Measurements from ENCODE around the gene VPS33A. TPM values are rescaled to one million over a fixed set of nuclear protein-coding genes. Genes with fewer than 3 reads are reported as not detected.

The VPS33A gene
- polyA plus RNA-seq (2011; rRNA removed) (22.7 and 23.5 TPM in 2 replicates), polyA minus RNA-seq (2011; rRNA and poly(A)+ RNA removed) (10.3 and 12.4 TPM in 2 replicates)

GRCh38 chr12:122266230-122266901, at the start of gene VPS33A:
VPS33A (minus strand) TSS chr12:122266494; CDS start chr12:122266408, 86 bp downstream.
- Histone ChIP-seq H3K4me3 (ENCODE audit: low read depth, low read length) (peak within 1 kb of the TSS; percentile 93), H3K9me3 (ENCODE audit: control insufficient read depth, insufficient read depth, low read length) (peaks cover 3% of the 10 kb centered on the region; the same call in 1 of the 2 replicates), H3K27ac (ENCODE audit: low read depth, low read length) (peak within 1 kb of the TSS; percentile 84), H3K27me3 (ENCODE audit: control insufficient read depth, insufficient read depth, low read length) (no peaks in the 10 kb centered on the region)
- no peak for TF ChIP-seq CTCF (IDR thresholded peaks at IDR 0.05; ENCODE audit: low read depth, low read length)
- POLR2A ChIA-PET = interaction anchor here (0.6 to 0.7 kb wide), 5 partner anchors 29 to 546 kb away, joined by 3 to 6 read pairs (median 4); no protein-coding TSS in a partner anchor
- CTCF ChIA-PET = interaction anchor here (0.6 kb wide), 1 partner anchor 230 kb away, joined by 8 read pairs; no protein-coding TSS in a partner anchor
- peak; percentile 99 for DNase-seq (ENCODE audit: low read depth, low spot score)

GRCh38 chr12:122312926-122313325, 46.6 kb upstream of the VPS33A start:
- no peak overlapping the region for H3K4me3 ChIP-seq (ENCODE audit: low read depth, low read length)
- no peak for DNase-seq (ENCODE audit: low read depth, low spot score)
- ChIA-PET CTCF (interaction anchor here (0.7 to 1.1 kb wide), 2 partner anchors 10 to 23 kb away, joined by 3 read pairs; no protein-coding TSS in a partner anchor), POLR2A (no interaction called here)
- no peak for TF ChIP-seq CTCF (IDR thresholded peaks at IDR 0.05; ENCODE audit: low read depth, low read length)
- H3K9me3 ChIP-seq (ENCODE audit: control insufficient read depth, insufficient read depth, low read length) = no peaks in the 10 kb centered on the region
- H3K27me3 ChIP-seq (ENCODE audit: control insufficient read depth, insufficient read depth, low read length) = no peaks in the 10 kb centered on the region
- no peak overlapping the region for H3K27ac ChIP-seq (ENCODE audit: low read depth, low read length)

- ChIA-PET CTCF (interaction anchor here (1.0 kb wide), 1 partner anchor 44 kb away, joined by 5 read pairs; no protein-coding TSS in a partner anchor), POLR2A (no interaction called here)
- no peaks in the 10 kb centered on the region for H3K27me3 ChIP-seq (ENCODE audit: control insufficient read depth, insufficient read depth, low read length)
- DNase-seq (ENCODE audit: low read depth, low spot score) = no peak
- no peak overlapping the region for H3K4me3 ChIP-seq (ENCODE audit: low read depth, low read length)
- H3K27ac ChIP-seq (ENCODE audit: low read depth, low read length) = no peak overlapping the region
- no peaks in the 10 kb centered on the region for H3K9me3 ChIP-seq (ENCODE audit: control insufficient read depth, insufficient read depth, low read length)
- TF ChIP-seq CTCF (IDR thresholded peaks at IDR 0.05; ENCODE audit: low read depth, low read length) = no peak
Measured at GRCh38 chr12:122311696-122312095, 45.4 kb upstream of the VPS33A start.

GRCh38 chr12:122310626-122311333, 44.5 kb upstream of the VPS33A start:
- ChIA-PET POLR2A (no interaction called here), CTCF (interaction anchor here (1.0 to 1.1 kb wide), 2 partner anchors 26 to 45 kb away, joined by 3 to 4 read pairs; no protein-coding TSS in a partner anchor)
- DNase-seq (ENCODE audit: low read depth, low spot score) = no peak
- Histone ChIP-seq H3K9me3 (ENCODE audit: control insufficient read depth, insufficient read depth, low read length) (no peaks in the 10 kb centered on the region), H3K4me3 (ENCODE audit: low read depth, low read length) (no peak overlapping the region), H3K27me3 (ENCODE audit: control insufficient read depth, insufficient read depth, low read length) (no peaks in the 10 kb centered on the region), H3K27ac (ENCODE audit: low read depth, low read length) (no peak overlapping the region)
- no peak for TF ChIP-seq CTCF (IDR thresholded peaks at IDR 0.05; ENCODE audit: low read depth, low read length)

Measured in AG04450 (cell line).